ENCODE data around the gene CNTRL.

GRCh38 chr9:121026768-121027167, 48.0 kb upstream of the CNTRL start:
- TF ChIP-seq POLR2AphosphoS5 (IDR thresholded peaks at IDR 0.05) (no peak), POLR2A (IDR thresholded peaks at IDR 0.05) (no peak)
